ENCODE measurements around the gene MBD5.

MBD5 gene

GRCh38 chr2:148022882-148023281 is 2.0 kb downstream of the MBD5 start:
- no peak for DNase-seq (ENCODE audit: low read depth in 3 of 3)

- DNase-seq (ENCODE audit: low read depth in 3 of 3) = no peak
Observed at GRCh38 chr2:148023861-148024260, 3.0 kb downstream of the MBD5 start.

GRCh38 chr2:148026573-148026972 is 5.7 kb downstream of the MBD5 start:
- DNase-seq (ENCODE audit: low read depth in 3 of 3) = no peak

GRCh38 chr2:148027822-148028221 is 6.9 kb downstream of the MBD5 start:
- DNase-seq (ENCODE audit: low read depth in 3 of 3) = no peak

GRCh38 chr2:148028781-148029180 is 7.9 kb downstream of the MBD5 start:
- no peak for DNase-seq (ENCODE audit: low read depth in 3 of 3)

- DNase-seq (ENCODE audit: low read depth in 3 of 3) = no peak
Observed at GRCh38 chr2:148031152-148031551, 10.3 kb downstream of the MBD5 start.

- DNase-seq (ENCODE audit: low read depth in 3 of 3) = no peak
Observed at GRCh38 chr2:148032215-148032614, 11.3 kb downstream of the MBD5 start.

GRCh38 chr2:148039783-148040182 is 18.9 kb downstream of the MBD5 start:
- no peak for DNase-seq (ENCODE audit: low read depth in 3 of 3)

- no peak for DNase-seq (ENCODE audit: low read depth in 3 of 3)
Observed at GRCh38 chr2:148042219-148042618, 21.3 kb downstream of the MBD5 start.

- DNase-seq (ENCODE audit: low read depth in 3 of 3) = no peak
Observed at GRCh38 chr2:148044322-148044721, 23.4 kb downstream of the MBD5 start.

- DNase-seq (ENCODE audit: low read depth in 3 of 3) = no peak
Observed at GRCh38 chr2:148046802-148047201, 25.9 kb downstream of the MBD5 start.

- DNase-seq (ENCODE audit: low read depth in 3 of 3) = no peak
Observed at GRCh38 chr2:148048475-148049221, 27.8 kb downstream of the MBD5 start.

- DNase-seq (ENCODE audit: low read depth in 3 of 3) = no peak
Observed at GRCh38 chr2:148049284-148049683, 28.4 kb downstream of the MBD5 start.

GRCh38 chr2:148052687-148053086 is 31.8 kb downstream of the MBD5 start:
- DNase-seq (ENCODE audit: low read depth in 3 of 3) = no peak

GRCh38 chr2:148058641-148059040 is 37.8 kb downstream of the MBD5 start:
- no peak for DNase-seq (ENCODE audit: low read depth in 3 of 3)

GRCh38 chr2:148063633-148064032 is 42.7 kb downstream of the MBD5 start:
- DNase-seq (ENCODE audit: low read depth in 3 of 3) = no peak

- DNase-seq (ENCODE audit: low read depth in 3 of 3) = no peak
Observed at GRCh38 chr2:148065936-148066335, 45.0 kb downstream of the MBD5 start.

GRCh38 chr2:148067801-148068200 is 46.9 kb downstream of the MBD5 start:
- no peak for DNase-seq (ENCODE audit: low read depth in 3 of 3)

- no peak for DNase-seq (ENCODE audit: low read depth in 3 of 3)
Observed at GRCh38 chr2:148071351-148071750, 50.5 kb downstream of the MBD5 start.

GRCh38 chr2:148096012-148096411 is 75.1 kb downstream of the MBD5 start:
- no peak for DNase-seq (ENCODE audit: low read depth in 3 of 3)

- no peak for DNase-seq (ENCODE audit: low read depth in 3 of 3)
Observed at GRCh38 chr2:148102641-148103040, 81.8 kb downstream of the MBD5 start.

- DNase-seq (ENCODE audit: low read depth in 3 of 3) = no peak
Observed at GRCh38 chr2:148103946-148104345, 83.1 kb downstream of the MBD5 start.

- no peak for DNase-seq (ENCODE audit: low read depth in 3 of 3)
Observed at GRCh38 chr2:148106331-148106730, 85.4 kb downstream of the MBD5 start.

GRCh38 chr2:148108385-148108784 is 87.5 kb downstream of the MBD5 start:
- no peak for DNase-seq (ENCODE audit: low read depth in 3 of 3)
